GM12873 (cell line): Measurements from ENCODE around the gene RNF34.

Experiments used
- TF ChIP-seq, protein P1 (sequence below): IDR thresholded peaks from 2 replicates; pipeline ENCODE4 v1.5.1; 2012; ENCODE audit warnings: low read depth, mild to moderate bottlenecking, moderate library complexity, low read length, control low read depth; ENCODE audit not compliant: insufficient read depth; ENCODE audit errors: missing control alignments

Gene RNF34

DNA sequence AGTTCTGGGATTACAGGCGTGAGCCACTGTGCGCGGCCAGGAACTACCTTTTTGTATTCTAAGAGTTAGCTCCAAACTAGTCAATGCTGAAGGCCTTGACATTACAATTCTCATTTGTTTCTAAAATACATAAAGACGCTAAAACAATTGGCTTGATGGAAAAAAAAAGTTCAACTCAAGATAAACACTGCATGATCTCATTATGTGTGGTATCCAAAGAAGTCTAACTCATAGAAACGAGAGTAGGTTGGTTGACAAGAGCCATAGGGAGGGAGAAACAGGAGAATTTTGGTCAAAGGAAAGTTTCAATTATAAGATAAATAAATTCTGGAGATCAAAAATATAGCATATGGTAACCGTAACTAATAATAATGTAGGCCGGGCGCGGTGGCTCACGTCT is 20.0 kb upstream of the RNF34 start:
- TF ChIP-seq, protein P1, sequence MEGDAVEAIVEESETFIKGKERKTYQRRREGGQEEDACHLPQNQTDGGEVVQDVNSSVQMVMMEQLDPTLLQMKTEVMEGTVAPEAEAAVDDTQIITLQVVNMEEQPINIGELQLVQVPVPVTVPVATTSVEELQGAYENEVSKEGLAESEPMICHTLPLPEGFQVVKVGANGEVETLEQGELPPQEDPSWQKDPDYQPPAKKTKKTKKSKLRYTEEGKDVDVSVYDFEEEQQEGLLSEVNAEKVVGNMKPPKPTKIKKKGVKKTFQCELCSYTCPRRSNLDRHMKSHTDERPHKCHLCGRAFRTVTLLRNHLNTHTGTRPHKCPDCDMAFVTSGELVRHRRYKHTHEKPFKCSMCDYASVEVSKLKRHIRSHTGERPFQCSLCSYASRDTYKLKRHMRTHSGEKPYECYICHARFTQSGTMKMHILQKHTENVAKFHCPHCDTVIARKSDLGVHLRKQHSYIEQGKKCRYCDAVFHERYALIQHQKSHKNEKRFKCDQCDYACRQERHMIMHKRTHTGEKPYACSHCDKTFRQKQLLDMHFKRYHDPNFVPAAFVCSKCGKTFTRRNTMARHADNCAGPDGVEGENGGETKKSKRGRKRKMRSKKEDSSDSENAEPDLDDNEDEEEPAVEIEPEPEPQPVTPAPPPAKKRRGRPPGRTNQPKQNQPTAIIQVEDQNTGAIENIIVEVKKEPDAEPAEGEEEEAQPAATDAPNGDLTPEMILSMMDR: no peak

DNA sequence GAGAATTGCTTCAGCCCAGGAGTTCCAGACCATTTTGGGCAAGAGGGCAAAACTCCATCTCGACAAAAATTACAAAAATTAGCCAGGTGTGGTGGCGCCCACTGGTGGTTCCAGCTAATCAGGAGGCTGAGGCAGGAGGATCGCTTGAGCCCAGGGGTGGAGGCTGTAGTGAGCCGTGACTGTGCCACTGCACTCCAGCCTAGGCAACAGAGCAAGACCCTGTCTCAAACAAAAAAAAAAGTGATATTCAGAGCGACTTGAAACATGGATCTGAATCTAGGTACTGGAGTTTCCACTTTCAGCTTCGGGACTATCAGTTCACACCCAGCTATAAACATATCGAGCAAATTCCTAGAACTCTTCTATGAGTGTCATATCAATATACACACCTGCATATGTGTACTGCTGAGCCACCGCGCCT is 16.3 kb upstream of the RNF34 start:
- TF ChIP-seq, protein P1: peak; percentile 11

DNA sequence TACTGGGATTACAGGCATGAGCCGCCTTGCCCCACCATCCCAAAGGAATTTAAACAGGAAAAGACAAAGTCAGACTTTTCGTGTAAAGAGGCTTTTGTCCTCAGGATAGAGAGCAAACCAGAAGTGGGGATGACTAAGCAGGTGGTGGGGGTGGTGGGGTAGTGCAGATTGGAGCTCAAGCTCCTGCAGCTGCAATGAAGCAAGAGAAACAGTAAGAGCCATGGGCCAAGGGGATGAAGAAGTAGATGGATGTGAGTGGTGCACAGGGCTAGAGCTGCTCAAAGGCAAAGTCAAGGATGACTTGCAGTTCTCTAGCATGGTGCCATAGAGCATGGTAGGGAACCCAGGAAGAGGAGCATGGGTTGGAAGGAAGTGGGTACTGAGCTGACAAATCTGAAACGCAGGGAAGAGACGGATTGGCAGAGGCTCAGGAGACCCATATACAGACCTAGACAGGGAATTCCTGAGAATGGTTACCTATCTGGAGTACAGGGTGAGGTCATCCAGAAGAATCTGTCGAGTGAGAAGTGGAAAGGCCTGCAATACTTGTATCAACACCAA is 11.4 kb upstream of the RNF34 start:
- TF ChIP-seq, protein P1: no peak

DNA sequence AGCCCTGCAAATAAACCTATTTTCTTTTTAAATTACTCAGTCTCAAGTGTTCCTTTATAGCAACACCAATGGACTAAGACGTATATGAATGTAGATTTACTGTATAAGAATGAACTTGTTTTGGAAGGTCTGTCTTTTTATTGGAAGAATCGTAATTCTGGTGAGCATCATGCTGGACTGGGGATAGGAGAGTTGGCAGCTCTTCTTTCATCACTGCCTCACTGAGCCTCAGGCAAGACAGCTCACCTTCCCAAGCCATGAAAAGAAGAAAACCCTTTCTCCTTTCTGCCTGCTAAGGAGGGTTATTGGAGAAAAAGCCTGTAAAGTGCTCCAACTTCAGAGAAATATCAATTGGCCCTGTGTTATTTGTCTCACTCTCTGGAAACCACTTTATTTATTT is 9.1 kb upstream of the RNF34 start:
- TF ChIP-seq, protein P1: no peak

DNA sequence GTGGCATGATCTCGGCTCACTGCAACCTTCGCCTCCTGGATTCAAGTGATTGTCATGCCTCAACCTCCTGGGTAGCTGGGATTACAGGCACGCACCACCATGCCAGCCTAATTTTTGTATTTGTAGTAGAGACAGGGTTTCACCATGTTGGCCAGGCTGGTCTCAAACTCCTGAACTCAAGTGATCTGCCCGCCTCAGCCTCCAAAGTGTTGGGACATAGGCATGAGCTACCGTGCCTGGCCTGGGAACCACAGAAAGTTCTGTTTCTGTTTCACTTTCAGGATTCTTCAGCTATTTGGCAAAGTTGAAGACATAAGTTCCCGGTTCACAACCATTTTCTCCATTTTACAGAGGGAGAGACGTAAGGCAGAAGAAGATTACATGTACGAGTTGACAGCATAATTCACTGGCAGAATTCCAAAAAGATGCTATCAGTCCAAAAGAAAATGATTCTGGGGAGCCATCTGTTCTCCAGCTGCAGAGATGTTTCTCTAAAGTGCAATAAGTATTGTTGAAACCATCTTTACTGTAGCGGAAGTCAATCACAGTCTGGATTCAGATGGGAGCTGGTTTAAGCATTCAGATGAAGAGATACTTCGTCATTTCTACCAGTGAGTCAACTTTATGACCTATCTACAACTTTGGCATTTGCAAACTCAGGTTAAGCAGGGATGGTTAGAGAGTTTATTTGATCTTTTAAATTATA is 8.1 kb upstream of the RNF34 start:
- TF ChIP-seq, protein P1: no peak

DNA sequence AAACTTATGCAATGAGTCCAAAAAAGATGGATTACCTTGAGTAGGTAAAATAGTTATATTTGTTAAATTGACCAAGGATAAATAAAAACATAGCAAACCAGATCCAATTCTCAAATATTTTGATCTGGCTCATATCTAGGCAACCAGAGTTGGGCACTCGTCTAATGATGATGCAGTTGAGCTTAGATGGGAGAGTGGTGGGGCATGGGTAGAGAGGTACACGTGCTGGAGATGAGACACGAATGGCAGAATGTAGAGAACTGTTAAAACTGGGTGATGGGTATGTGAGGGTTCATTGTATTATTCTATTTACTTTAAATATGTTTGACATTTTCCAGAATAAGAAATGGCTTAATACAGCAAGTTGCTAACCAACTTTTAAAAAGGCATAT is 7.6 kb upstream of the RNF34 start:
- TF ChIP-seq, protein P1: no peak

DNA sequence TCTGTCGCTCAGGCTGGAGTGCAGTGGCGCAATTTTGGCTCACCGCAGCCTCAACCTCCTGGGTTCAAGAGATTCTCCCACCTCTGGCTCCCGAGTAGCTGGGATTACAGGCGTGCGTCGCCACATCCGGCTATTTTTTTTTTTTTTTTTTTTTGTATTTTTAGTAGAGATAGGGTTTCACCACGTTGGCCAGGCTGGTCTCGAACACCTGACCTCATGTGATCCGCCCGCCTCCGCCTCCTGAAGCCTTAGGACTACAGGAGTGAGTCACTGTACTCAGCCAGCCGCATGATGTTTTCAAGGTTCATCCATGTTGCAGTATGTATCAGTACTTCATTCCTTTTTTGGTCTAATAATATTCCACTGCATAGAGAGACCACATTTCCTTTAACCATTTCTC is 2.4 kb upstream of the RNF34 start:
- TF ChIP-seq, protein P1: no peak
